Measurements from ENCODE around the gene CHST5.

The CHST5 gene

GRCh38 chr16:75556431-75556950, 20.6 kb upstream of the CHST5 start:
- peaks cover 13% of the 10 kb centered on the region; the same call in 1 of the 2 replicates for H3K27me3 ChIP-seq (ENCODE audit: low read depth, low read length)
- TF ChIP-seq EZH2phosphoT487 (IDR thresholded peaks at IDR 0.05; ENCODE audit: low read depth), result no peak
- no peak for TF ChIP-seq CTCF (IDR thresholded peaks at IDR 0.05; ENCODE audit: low read depth, low read length)
- no peaks in the 10 kb centered on the region for H4K20me1 ChIP-seq (ENCODE audit: insufficient read depth, low read length)
- peak overlapping the region; percentile 63 for H3K9ac ChIP-seq (ENCODE audit: low read length)
- peak overlapping the region; percentile 93; the same call in 1 of the 2 replicates for H2AFZ ChIP-seq (ENCODE audit: low read depth, low read length)
- peak overlapping the region; percentile 92 for H3K4me2 ChIP-seq (ENCODE audit: low read length)
- H3K4me1 ChIP-seq (ENCODE audit: low read length), result peaks cover 20% of the 10 kb centered on the region
- peak overlapping the region; percentile 81 for H3K4me3 ChIP-seq (ENCODE audit: low read length)
- H3K27ac ChIP-seq (ENCODE audit: low read length), result no peak overlapping the region
- no peaks in the 10 kb centered on the region for H3K9me3 ChIP-seq (ENCODE audit: insufficient read depth, low read length)
- peaks cover 10% of the 10 kb centered on the region for H3K79me2 ChIP-seq (ENCODE audit: low read length)
- no peaks in the 10 kb centered on the region for H3K36me3 ChIP-seq (replicated peaks; ENCODE audit: low read depth, low read length)

- H3K4me1 ChIP-seq (ENCODE audit: low read length), result peaks cover 14% of the 10 kb centered on the region
- H3K36me3 ChIP-seq (replicated peaks; ENCODE audit: low read depth, low read length), result no peaks in the 10 kb centered on the region
- no peaks in the 10 kb centered on the region for H3K9me3 ChIP-seq (ENCODE audit: insufficient read depth, low read length)
- H3K27me3 ChIP-seq (ENCODE audit: low read depth, low read length), result peaks cover 13% of the 10 kb centered on the region; the same call in 1 of the 2 replicates
- no peaks in the 10 kb centered on the region for H4K20me1 ChIP-seq (ENCODE audit: insufficient read depth, low read length)
- H3K4me3 ChIP-seq (ENCODE audit: low read length), result peak within 1 kb of the TSS; percentile 81
- H3K4me2 ChIP-seq (ENCODE audit: low read length), result peak within 1 kb of the TSS; percentile 92
- H3K79me2 ChIP-seq (ENCODE audit: low read length), result peaks cover 10% of the 10 kb centered on the region
- H3K9ac ChIP-seq (ENCODE audit: low read length), result peak within 1 kb of the TSS; percentile 80
- H3K27ac ChIP-seq (ENCODE audit: low read length), result peak within 1 kb of the TSS; percentile 59
- TF ChIP-seq CTCF (IDR thresholded peaks at IDR 0.05; ENCODE audit: low read depth, low read length) (no peak; the same call in 1 of the 2 replicates), EZH2phosphoT487 (IDR thresholded peaks at IDR 0.05; ENCODE audit: low read depth) (no peak)
- H2AFZ ChIP-seq (ENCODE audit: low read depth, low read length), result peak within 1 kb of the TSS; percentile 93
These were observed 20.0 kb upstream of the CHST5 start, which contains the start of gene TMEM231 for GRCh38 chr16:75555707-75556430. TMEM231 (minus strand) TSS chr16:75556252; CDS start chr16:75556209, 43 bp downstream.

DNA sequence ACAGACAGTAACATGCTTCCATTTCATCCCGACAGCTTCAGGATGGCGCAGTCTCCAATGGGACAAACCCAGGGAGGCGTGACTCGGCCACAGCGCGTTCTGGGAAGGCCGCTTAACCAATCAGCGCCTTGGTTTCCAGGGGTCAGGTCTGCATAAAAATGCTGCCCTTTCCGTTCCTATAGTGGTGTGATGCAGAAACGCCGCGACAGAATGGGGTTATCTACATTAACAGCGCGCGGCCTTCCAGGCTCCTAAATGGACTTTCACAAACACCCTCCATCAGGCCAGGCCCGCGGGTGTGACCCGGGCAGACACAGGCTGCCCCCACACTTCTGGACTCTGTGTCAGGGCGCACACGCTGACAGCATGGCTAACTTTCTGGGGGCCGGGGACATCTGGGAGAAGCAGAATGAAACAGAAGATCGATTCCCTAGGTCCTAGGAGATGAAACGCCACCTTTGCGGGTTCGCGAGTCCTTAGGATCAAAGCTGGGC, 19.4 kb upstream of the CHST5 start:
- Histone ChIP-seq H3K9ac (ENCODE audit: low read length) (peak overlapping the region; percentile 80), H3K27me3 (ENCODE audit: low read depth, low read length) (peaks cover 7% of the 10 kb centered on the region; the same call in 1 of the 2 replicates), H3K4me2 (ENCODE audit: low read length) (peak overlapping the region; percentile 92), H3K79me2 (ENCODE audit: low read length) (peaks cover 10% of the 10 kb centered on the region), H2AFZ (ENCODE audit: low read depth, low read length) (peak overlapping the region; percentile 61), H3K4me1 (ENCODE audit: low read length) (peaks cover 14% of the 10 kb centered on the region), H3K4me3 (ENCODE audit: low read length) (peak overlapping the region; percentile 81), H3K9me3 (ENCODE audit: insufficient read depth, low read length) (no peaks in the 10 kb centered on the region), H3K27ac (ENCODE audit: low read length) (peak overlapping the region; percentile 59), H4K20me1 (ENCODE audit: insufficient read depth, low read length) (no peaks in the 10 kb centered on the region), H3K36me3 (replicated peaks; ENCODE audit: low read depth, low read length) (no peaks in the 10 kb centered on the region)
- TF ChIP-seq EZH2phosphoT487 (IDR thresholded peaks at IDR 0.05; ENCODE audit: low read depth) (no peak), CTCF (IDR thresholded peaks at IDR 0.05; ENCODE audit: low read depth, low read length) (no peak)

GRCh38 chr16:75552951-75553350, 17.0 kb upstream of the CHST5 start:
- Histone ChIP-seq H2AFZ (ENCODE audit: low read depth, low read length) (no peak overlapping the region), H3K27me3 (ENCODE audit: low read depth, low read length) (no peaks in the 10 kb centered on the region), H3K4me2 (ENCODE audit: low read length) (no peak overlapping the region), H3K4me1 (ENCODE audit: low read length) (peaks cover 18% of the 10 kb centered on the region), H3K9me3 (ENCODE audit: insufficient read depth, low read length) (no peaks in the 10 kb centered on the region), H3K9ac (ENCODE audit: low read length) (no peak overlapping the region), H3K36me3 (replicated peaks; ENCODE audit: low read depth, low read length) (no peaks in the 10 kb centered on the region), H3K79me2 (ENCODE audit: low read length) (peaks cover 10% of the 10 kb centered on the region), H3K27ac (ENCODE audit: low read length) (no peak overlapping the region), H4K20me1 (ENCODE audit: insufficient read depth, low read length) (no peaks in the 10 kb centered on the region), H3K4me3 (ENCODE audit: low read length) (no peak overlapping the region)
- TF ChIP-seq EZH2phosphoT487 (IDR thresholded peaks at IDR 0.05; ENCODE audit: low read depth) (no peak), CTCF (IDR thresholded peaks at IDR 0.05; ENCODE audit: low read depth, low read length) (no peak)
